ENCODE data around the gene CTIF.

DNA sequence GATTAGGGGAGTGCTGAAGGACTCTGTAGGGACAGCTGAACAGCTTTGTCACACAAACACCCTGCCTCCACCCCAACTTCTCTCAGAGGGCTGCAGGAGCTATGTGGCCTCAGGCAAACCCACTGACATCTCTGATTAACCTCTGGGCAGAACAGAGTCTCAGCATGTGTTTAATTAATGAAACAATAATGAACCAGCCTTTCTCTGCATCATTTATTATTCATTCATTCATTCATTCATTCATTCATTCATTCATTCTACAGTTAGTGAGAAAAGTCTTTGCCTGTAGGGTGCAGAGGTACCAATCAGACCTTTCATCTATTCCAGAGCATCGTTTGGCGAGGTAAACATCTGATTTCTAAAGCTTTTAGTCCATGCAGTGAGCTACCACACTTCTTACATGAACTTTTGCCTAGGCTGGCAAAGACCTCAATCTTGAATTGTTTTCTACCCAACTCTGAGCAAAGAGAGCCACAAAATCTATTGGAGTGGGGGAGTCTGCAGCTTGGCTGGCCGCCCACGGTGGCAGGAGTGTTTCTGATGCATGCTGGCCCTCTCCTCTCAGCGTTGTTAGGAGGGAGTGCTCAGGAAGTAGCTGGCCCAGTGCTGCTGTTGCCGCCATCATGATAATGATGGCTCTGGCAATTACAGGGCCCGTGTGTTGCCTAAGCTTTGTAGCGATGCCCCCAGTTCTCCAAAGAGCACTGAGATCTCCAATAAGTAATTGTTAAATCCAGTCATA lies 213.1 kb downstream of the CTIF start:
- TF ChIP-seq EZH2phosphoT487 (IDR thresholded peaks at IDR 0.05; ENCODE audit: borderline replicate concordance, low read length) = no peak
- TF ChIP-seq, protein P1, sequence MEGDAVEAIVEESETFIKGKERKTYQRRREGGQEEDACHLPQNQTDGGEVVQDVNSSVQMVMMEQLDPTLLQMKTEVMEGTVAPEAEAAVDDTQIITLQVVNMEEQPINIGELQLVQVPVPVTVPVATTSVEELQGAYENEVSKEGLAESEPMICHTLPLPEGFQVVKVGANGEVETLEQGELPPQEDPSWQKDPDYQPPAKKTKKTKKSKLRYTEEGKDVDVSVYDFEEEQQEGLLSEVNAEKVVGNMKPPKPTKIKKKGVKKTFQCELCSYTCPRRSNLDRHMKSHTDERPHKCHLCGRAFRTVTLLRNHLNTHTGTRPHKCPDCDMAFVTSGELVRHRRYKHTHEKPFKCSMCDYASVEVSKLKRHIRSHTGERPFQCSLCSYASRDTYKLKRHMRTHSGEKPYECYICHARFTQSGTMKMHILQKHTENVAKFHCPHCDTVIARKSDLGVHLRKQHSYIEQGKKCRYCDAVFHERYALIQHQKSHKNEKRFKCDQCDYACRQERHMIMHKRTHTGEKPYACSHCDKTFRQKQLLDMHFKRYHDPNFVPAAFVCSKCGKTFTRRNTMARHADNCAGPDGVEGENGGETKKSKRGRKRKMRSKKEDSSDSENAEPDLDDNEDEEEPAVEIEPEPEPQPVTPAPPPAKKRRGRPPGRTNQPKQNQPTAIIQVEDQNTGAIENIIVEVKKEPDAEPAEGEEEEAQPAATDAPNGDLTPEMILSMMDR (conservative IDR thresholded peaks at IDR 0.05; ENCODE audit: low read depth, low read length) = no peak
